WTC11 (cell line): ENCODE results near the gene FAM199X.

Source experiments
- CREB1 ChIP-seq: sonication (generic); formaldehyde crosslinking; IDR thresholded peaks from 2 replicates; pipeline ENCODE4 v1.8.0; 2023; ENCODE audit warnings: mild to moderate bottlenecking, missing genetic modification reagents
- CREM ChIP-seq: sonication (generic); formaldehyde crosslinking; IDR thresholded peaks from 2 replicates; pipeline ENCODE4 v1.8.1; 2022; ENCODE audit warnings: mild to moderate bottlenecking, missing genetic modification reagents, moderate library complexity
- CTCF ChIP-seq: fragments of 200-600 bp; IDR thresholded peaks from 2 replicates; pipeline ENCODE4 v1.8.0; 2022; ENCODE audit warnings: antibody characterized with exemption
- FOXP1 ChIP-seq: sonication (generic); formaldehyde crosslinking; IDR thresholded peaks from 2 replicates; pipeline ENCODE4 v1.8.0; 2022; ENCODE audit warnings: missing genetic modification reagents, mild to moderate bottlenecking, moderate library complexity, borderline replicate concordance
- FOXP4 ChIP-seq: sonication (generic); formaldehyde crosslinking; IDR thresholded peaks from 2 replicates; pipeline ENCODE4 v1.8.0; 2022; ENCODE audit warnings: mild to moderate bottlenecking, missing genetic modification reagents
- IRF2 ChIP-seq: sonication (generic); formaldehyde crosslinking; IDR thresholded peaks from 2 replicates; pipeline ENCODE4 v1.8.0; 2022; ENCODE audit warnings: low read depth, missing genetic modification reagents, borderline replicate concordance
- NR2C2 ChIP-seq: sonication (generic); formaldehyde crosslinking; IDR thresholded peaks from 2 replicates; pipeline ENCODE4 v1.8.0; 2022; ENCODE audit warnings: mild to moderate bottlenecking, missing genetic modification reagents
- PREB ChIP-seq: sonication (generic); formaldehyde crosslinking; IDR thresholded peaks from 2 replicates; pipeline ENCODE4 v1.8.1; 2022; ENCODE audit warnings: mild to moderate bottlenecking, missing genetic modification reagents, moderate library complexity, borderline replicate concordance
- TP53 ChIP-seq: sonication (generic); formaldehyde crosslinking; IDR thresholded peaks from 2 replicates; pipeline ENCODE4 v1.8.1; 2023; ENCODE audit warnings: mild to moderate bottlenecking, missing genetic modification reagents
- ZNF232 ChIP-seq: sonication (generic); formaldehyde crosslinking; IDR thresholded peaks from 2 replicates; pipeline ENCODE4 v1.8.0; 2022; ENCODE audit warnings: mild to moderate bottlenecking, missing genetic modification reagents

GRCh38 chrX:104117759-104118158, 48.5 kb upstream of the FAM199X start:
- TF ChIP-seq IRF2 (CRISPR knock-in tag) (no peak), ZNF232 (CRISPR knock-in tag) (no peak), CTCF (no peak), CREM (CRISPR knock-in tag) (no peak), CREB1 (CRISPR knock-in tag) (no peak), FOXP1 (no peak), NR2C2 (no peak), FOXP4 (CRISPR knock-in tag) (no peak), TP53 (CRISPR knock-in tag) (no peak), PREB (CRISPR knock-in tag) (no peak)
